ENCODE data around the gene GPRC5D.

The GPRC5D gene

GRCh38 chr12:12893438-12893837 lies 58.5 kb downstream of the GPRC5D start:
- Histone ChIP-seq H3K27ac (no peak overlapping the region), H3K4me3 (peak overlapping the region in 1 of 7 experiments; percentile 41)

- H3K27ac ChIP-seq, result peak overlapping the region in 1 of 21 experiments; percentile 81
Observed at GRCh38 chr12:12892681-12893141, 59.3 kb downstream of the GPRC5D start.

GRCh38 chr12:12891881-12892355 lies 60.1 kb downstream of the GPRC5D start:
- H3K27ac ChIP-seq, result peak overlapping the region in 7 of 21 experiments; percentile 2 to 81 (median 58)
- H3K4me3 ChIP-seq, result peak overlapping the region in 4 of 7 experiments; percentile 7 to 50 (median 45)

More at GRCh38 chr12:12892681-12893141, 59.3 kb downstream of the GPRC5D start:
- H3K4me3 ChIP-seq, result peak overlapping the region in 1 of 7 experiments; percentile 41

GRCh38 chr12:12891080-12891880 lies 60.7 kb downstream of the GPRC5D start, which contains the start of gene GPRC5A:
TSS of gene GPRC5A (plus strand) at chr12:12891562. CDS start at chr12:12908250, 16,688 bp downstream.
- H3K4me3 ChIP-seq, result peak within 1 kb of the TSS; percentile 27 to 50 (median 34)
- H3K27ac ChIP-seq, result peak within 1 kb of the TSS in 16 of 21 experiments; percentile 2 to 85 (median 49)
